Trophoblast cell (in vitro differentiated cells and primary cell): ENCODE data around the gene GET4.
A peak's percentile ranks its signal among the peaks of the same experiment; 100 is the strongest.

ENCODE experiments used
- DNase-seq, 2 donors: peaks; one replicate each; pipeline ENCODE4 v3.0.0-alpha.2; 2016
- H2AFZ ChIP-seq: 2 replicates; pipeline ENCODE4 v1.6.1; 2013; ENCODE audit warnings: low read length, moderate library complexity, mild to moderate bottlenecking; ENCODE audit not compliant: insufficient read depth, poor library complexity
- H2AK5ac ChIP-seq: 2 replicates; pipeline ENCODE4 v1.6.1; 2013; ENCODE audit warnings: mild to moderate bottlenecking, low read length
- H2BK120ac ChIP-seq: 2 replicates; pipeline ENCODE4 v1.6.1; 2013; ENCODE audit warnings: low read length, mild to moderate bottlenecking, moderate library complexity; ENCODE audit not compliant: insufficient read depth, poor library complexity
- H2BK12ac ChIP-seq: 2 replicates; pipeline ENCODE4 v1.6.1; 2013; ENCODE audit warnings: mild to moderate bottlenecking, low read length, moderate library complexity
- H2BK5ac ChIP-seq: 2 replicates; pipeline ENCODE4 v1.6.1; 2013; ENCODE audit warnings: low read length, low read depth, moderate library complexity, mild to moderate bottlenecking; ENCODE audit not compliant: poor library complexity
- H3K14ac ChIP-seq: 2 replicates; pipeline ENCODE4 v1.6.1; 2013; ENCODE audit warnings: mild to moderate bottlenecking, low read length
- H3K18ac ChIP-seq: 2 replicates; pipeline ENCODE4 v1.6.1; 2013; ENCODE audit warnings: mild to moderate bottlenecking, low read length
- H3K23ac ChIP-seq: 2 replicates; pipeline ENCODE4 v1.6.1; 2013; ENCODE audit warnings: low read length
- H3K27ac ChIP-seq: 2 replicates; pipeline ENCODE4 v1.5.1; 2013; ENCODE audit warnings: low read depth, mild to moderate bottlenecking, inconsistent platforms, low read length, moderate library complexity
- H3K27me3 ChIP-seq: 2 replicates; pipeline ENCODE4 v1.6.1; 2013; ENCODE audit warnings: inconsistent platforms, mild to moderate bottlenecking, low read length, moderate library complexity; ENCODE audit not compliant: insufficient read depth
- H3K36me3 ChIP-seq, 2 experiments: 1 replicate in 1 of 2; 2 replicates in 1 of 2; pipeline ENCODE4 v1.6.1; 2013; ENCODE audit warnings: low read length in 2 of 2, mild to moderate bottlenecking in 2 of 2, moderate library complexity in 1 of 2; ENCODE audit not compliant: insufficient read depth in 2 of 2, control insufficient read depth in 1 of 2
- H3K4ac ChIP-seq: 2 replicates; pipeline ENCODE4 v1.6.1; 2013; ENCODE audit warnings: low read depth, mild to moderate bottlenecking, low read length, moderate library complexity
- H3K4me1 ChIP-seq, 2 experiments: 1 replicate in 1 of 2; 2 replicates in 1 of 2; pipeline ENCODE4 v1.6.1; 2013; ENCODE audit warnings: low read length in 2 of 2, mild to moderate bottlenecking in 2 of 2, moderate library complexity in 1 of 2; ENCODE audit not compliant: insufficient read depth in 2 of 2, control insufficient read depth in 1 of 2
- H3K4me2 ChIP-seq: 2 replicates; pipeline ENCODE4 v1.6.1; 2013; ENCODE audit warnings: inconsistent platforms, mild to moderate bottlenecking, low read length, moderate library complexity
- H3K4me3 ChIP-seq: 2 replicates; pipeline ENCODE4 v1.5.1; 2013; ENCODE audit warnings: mild to moderate bottlenecking, low read depth, low read length, inconsistent platforms
- H3K79me1 ChIP-seq: one replicate; pipeline ENCODE4 v1.6.1; 2013; ENCODE audit warnings: low read length
- H3K79me2 ChIP-seq: 2 replicates; pipeline ENCODE4 v1.6.1; 2013; ENCODE audit warnings: low read length, mild to moderate bottlenecking; ENCODE audit not compliant: control insufficient read depth, insufficient read depth, poor library complexity
- H3K9ac ChIP-seq: 2 replicates; pipeline ENCODE4 v1.6.1; 2013; ENCODE audit warnings: mild to moderate bottlenecking, low read length
- H3K9me3 ChIP-seq: 2 replicates; pipeline ENCODE4 v1.6.1; 2013; ENCODE audit warnings: low read depth, mild to moderate bottlenecking, control low read depth, inconsistent platforms, low read length; ENCODE audit not compliant: insufficient read depth
- H4K12ac ChIP-seq: 2 replicates; pipeline ENCODE4 v1.6.1; 2013; ENCODE audit warnings: low read depth, mild to moderate bottlenecking, low read length, moderate library complexity
- H4K8ac ChIP-seq: 2 replicates; pipeline ENCODE4 v1.6.1; 2013; ENCODE audit warnings: low read depth, mild to moderate bottlenecking, low read length, moderate library complexity
- H4K91ac ChIP-seq: one replicate; pipeline ENCODE4 v1.6.1; 2013; ENCODE audit warnings: low read depth, mild to moderate bottlenecking, low read length, moderate library complexity
- WGBS: extraction: QIAGEN DNeasy Blood & Tissue Kit; methylation state at CpG from one replicate; pipeline ENCODE4 v1.1.7; 2013; ENCODE audit warnings: missing lambda C conversion rate; ENCODE audit not compliant: insufficient read length, insufficient coverage; ENCODE audit errors: extremely low coverage; 5-methylcytosine and 5-hydroxymethylcytosine counted together

GET4 gene

GRCh38 chr7:910931-911431, 34.6 kb downstream of the GET4 start:
- no peak overlapping the region for H4K8ac ChIP-seq
- H2BK5ac ChIP-seq = no peak overlapping the region
- H3K36me3 ChIP-seq = no peaks in the 10 kb centered on the region
- no CpG with 5 or more reads among the region's 19 CpGs for WGBS
- H3K79me1 ChIP-seq = peaks cover 3% of the 10 kb centered on the region
- no peak overlapping the region for H3K9ac ChIP-seq
- no peak overlapping the region for H3K14ac ChIP-seq
- H4K91ac ChIP-seq = no peak overlapping the region
- no peak overlapping the region for H3K18ac ChIP-seq
- H2AK5ac ChIP-seq = no peak overlapping the region
- no peak overlapping the region for H3K4me3 ChIP-seq
- H3K4me1 ChIP-seq = peaks cover 0 to 7% of the 10 kb centered on the region in 2 experiments
- no peak overlapping the region for H2BK120ac ChIP-seq
- H3K79me2 ChIP-seq = no peaks in the 10 kb centered on the region
- H3K27me3 ChIP-seq = no peaks in the 10 kb centered on the region
- no peak for DNase-seq
- no peak overlapping the region for H3K4ac ChIP-seq
- H2BK12ac ChIP-seq = no peak overlapping the region
- no peak overlapping the region for H4K12ac ChIP-seq
- H3K23ac ChIP-seq = no peak overlapping the region
- H3K4me2 ChIP-seq = no peak overlapping the region
- no peak overlapping the region for H2AFZ ChIP-seq
- no peak overlapping the region for H3K27ac ChIP-seq
- peaks cover 17% of the 10 kb centered on the region for H3K9me3 ChIP-seq

DNA sequence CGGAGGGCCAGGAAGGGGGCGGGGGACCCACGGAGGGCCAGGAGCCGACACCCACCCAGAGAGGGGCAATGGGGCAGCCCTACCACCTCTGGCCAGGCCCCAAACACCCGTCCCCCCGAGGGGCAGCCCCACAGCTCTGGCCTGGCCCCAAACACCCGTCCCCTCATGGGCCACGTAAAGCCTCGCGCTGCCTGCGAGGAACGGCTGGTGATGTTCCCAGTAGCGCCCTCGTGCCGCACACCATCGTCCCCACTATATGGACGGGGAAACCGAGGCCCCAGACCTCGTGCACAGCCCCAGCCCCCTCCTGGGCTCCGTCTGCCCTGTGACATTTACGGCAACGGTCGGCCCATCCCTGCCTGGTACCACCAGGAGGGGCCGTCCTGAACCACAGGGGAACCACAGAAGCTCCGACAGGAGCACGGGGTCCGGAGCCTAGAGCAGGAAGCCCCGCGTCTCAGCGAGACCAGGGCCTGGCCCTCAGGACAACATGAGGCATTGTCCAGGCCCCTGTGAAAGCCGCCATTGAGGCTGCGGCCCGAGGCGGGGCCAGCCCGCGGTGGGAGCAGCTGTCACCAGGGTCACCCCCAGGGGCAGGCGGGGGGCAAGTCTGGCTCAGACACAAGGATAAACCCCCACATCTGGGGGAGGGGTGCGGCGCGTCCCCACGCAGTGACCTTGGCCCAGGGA, 35.6 kb downstream of the GET4 start:
- no peak overlapping the region for H3K4me2 ChIP-seq
- peaks cover 0 to 7% of the 10 kb centered on the region in 2 experiments for H3K4me1 ChIP-seq
- no peak overlapping the region for H3K18ac ChIP-seq
- no peak overlapping the region for H3K9ac ChIP-seq
- H4K91ac ChIP-seq = no peak overlapping the region
- H3K79me1 ChIP-seq = peaks cover 3% of the 10 kb centered on the region
- no peaks in the 10 kb centered on the region for H3K36me3 ChIP-seq
- peaks cover 17% of the 10 kb centered on the region for H3K9me3 ChIP-seq
- no peak overlapping the region for H3K4me3 ChIP-seq
- no CpG with 5 or more reads among the region's 41 CpGs for WGBS
- no peaks in the 10 kb centered on the region for H3K27me3 ChIP-seq
- no peak overlapping the region for H2AK5ac ChIP-seq
- no peak overlapping the region for H3K4ac ChIP-seq
- no peak overlapping the region for H2BK12ac ChIP-seq
- DNase-seq = no peak
- no peak overlapping the region for H3K27ac ChIP-seq
- no peak overlapping the region for H3K14ac ChIP-seq
- no peak overlapping the region for H4K12ac ChIP-seq
- H3K79me2 ChIP-seq = no peaks in the 10 kb centered on the region
- no peak overlapping the region for H2BK5ac ChIP-seq
- no peak overlapping the region for H3K23ac ChIP-seq
- no peak overlapping the region for H2BK120ac ChIP-seq
- no peak overlapping the region for H2AFZ ChIP-seq
- no peak overlapping the region for H4K8ac ChIP-seq

- Histone ChIP-seq H3K79me2 (no peaks in the 10 kb centered on the region), H2AK5ac (no peak overlapping the region), H3K4me1 (peaks cover 0 to 3% of the 10 kb centered on the region in 2 experiments), H3K27ac (no peak overlapping the region), H2BK12ac (no peak overlapping the region), H3K4me3 (no peak overlapping the region), H3K14ac (no peak overlapping the region), H3K27me3 (no peaks in the 10 kb centered on the region), H3K18ac (no peak overlapping the region), H3K79me1 (no peaks in the 10 kb centered on the region), H3K36me3 (no peaks in the 10 kb centered on the region), H3K9ac (no peak overlapping the region), H4K8ac (no peak overlapping the region), H3K4ac (no peak overlapping the region), H4K12ac (no peak overlapping the region), H2AFZ (no peak overlapping the region), H2BK5ac (no peak overlapping the region), H2BK120ac (no peak overlapping the region), H3K9me3 (peaks cover 8% of the 10 kb centered on the region), H3K23ac (no peak overlapping the region), H4K91ac (no peak overlapping the region), H3K4me2 (no peak overlapping the region)
- no CpG with 5 or more reads among the region's 31 CpGs for WGBS
- peak; percentile 61 to 84 for DNase-seq
These were observed 37.6 kb downstream of the GET4 start for GRCh38 chr7:913736-914520.

GRCh38 chr7:914521-915194, 38.3 kb downstream of the GET4 start:
- Histone ChIP-seq H3K36me3 (no peaks in the 10 kb centered on the region), H2AFZ (no peak overlapping the region), H3K27me3 (no peaks in the 10 kb centered on the region), H3K23ac (no peak overlapping the region), H3K79me2 (no peaks in the 10 kb centered on the region), H2BK5ac (no peak overlapping the region), H3K14ac (no peak overlapping the region), H2BK12ac (no peak overlapping the region), H4K12ac (no peak overlapping the region), H3K4me1 (no peaks in the 10 kb centered on the region), H3K27ac (no peak overlapping the region), H2AK5ac (no peak overlapping the region), H3K9ac (no peak overlapping the region), H4K91ac (no peak overlapping the region), H3K79me1 (no peaks in the 10 kb centered on the region), H3K4ac (no peak overlapping the region), H3K9me3 (peaks cover 8% of the 10 kb centered on the region), H3K4me3 (no peak overlapping the region), H4K8ac (no peak overlapping the region), H3K18ac (no peak overlapping the region), H2BK120ac (no peak overlapping the region), H3K4me2 (no peak overlapping the region)
- no CpG with 5 or more reads among the region's 16 CpGs for WGBS
- no peak for DNase-seq
